LNCaP clone FGC (cell line): Measurements from ENCODE around the gene BRICD5.

Source experiments
- DNase-seq: peaks from one replicate; pipeline ENCODE4 v3.0.0-alpha.2; 2011; ENCODE audit warnings: low read depth
- H3K4me3 ChIP-seq: 2 replicates; pipeline ENCODE4 v1.5.1; 2011; ENCODE audit warnings: mild to moderate bottlenecking, low read depth, low read length, control low read depth
- TF ChIP-seq, protein P1 (sequence below): IDR thresholded peaks from 2 replicates; pipeline ENCODE4 v1.5.1; 2012; ENCODE audit warnings: mild to moderate bottlenecking; ENCODE audit not compliant: control insufficient read depth, insufficient read depth; ENCODE audit errors: extremely low read depth

BRICD5 gene

GRCh38 chr16:2251296-2252111, 40.8 kb upstream of the BRICD5 start, which contains the start of gene ECI1:
ECI1 (minus strand) TSS chr16:2251587; CDS start chr16:2251566, 21 bp downstream.
- peak within 1 kb of the TSS; percentile 58 for H3K4me3 ChIP-seq

GRCh38 chr16:2250652-2251295, 40.1 kb upstream of the BRICD5 start:
- TF ChIP-seq, protein P1, sequence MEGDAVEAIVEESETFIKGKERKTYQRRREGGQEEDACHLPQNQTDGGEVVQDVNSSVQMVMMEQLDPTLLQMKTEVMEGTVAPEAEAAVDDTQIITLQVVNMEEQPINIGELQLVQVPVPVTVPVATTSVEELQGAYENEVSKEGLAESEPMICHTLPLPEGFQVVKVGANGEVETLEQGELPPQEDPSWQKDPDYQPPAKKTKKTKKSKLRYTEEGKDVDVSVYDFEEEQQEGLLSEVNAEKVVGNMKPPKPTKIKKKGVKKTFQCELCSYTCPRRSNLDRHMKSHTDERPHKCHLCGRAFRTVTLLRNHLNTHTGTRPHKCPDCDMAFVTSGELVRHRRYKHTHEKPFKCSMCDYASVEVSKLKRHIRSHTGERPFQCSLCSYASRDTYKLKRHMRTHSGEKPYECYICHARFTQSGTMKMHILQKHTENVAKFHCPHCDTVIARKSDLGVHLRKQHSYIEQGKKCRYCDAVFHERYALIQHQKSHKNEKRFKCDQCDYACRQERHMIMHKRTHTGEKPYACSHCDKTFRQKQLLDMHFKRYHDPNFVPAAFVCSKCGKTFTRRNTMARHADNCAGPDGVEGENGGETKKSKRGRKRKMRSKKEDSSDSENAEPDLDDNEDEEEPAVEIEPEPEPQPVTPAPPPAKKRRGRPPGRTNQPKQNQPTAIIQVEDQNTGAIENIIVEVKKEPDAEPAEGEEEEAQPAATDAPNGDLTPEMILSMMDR: no peak
- no peak for DNase-seq
- H3K4me3 ChIP-seq: peak overlapping the region; percentile 58

More at GRCh38 chr16:2251296-2252111, 40.8 kb upstream of the BRICD5 start, which contains the start of gene ECI1:
- peak; percentile 89 for DNase-seq
- TF ChIP-seq, protein P1: peak; percentile 60

DNA sequence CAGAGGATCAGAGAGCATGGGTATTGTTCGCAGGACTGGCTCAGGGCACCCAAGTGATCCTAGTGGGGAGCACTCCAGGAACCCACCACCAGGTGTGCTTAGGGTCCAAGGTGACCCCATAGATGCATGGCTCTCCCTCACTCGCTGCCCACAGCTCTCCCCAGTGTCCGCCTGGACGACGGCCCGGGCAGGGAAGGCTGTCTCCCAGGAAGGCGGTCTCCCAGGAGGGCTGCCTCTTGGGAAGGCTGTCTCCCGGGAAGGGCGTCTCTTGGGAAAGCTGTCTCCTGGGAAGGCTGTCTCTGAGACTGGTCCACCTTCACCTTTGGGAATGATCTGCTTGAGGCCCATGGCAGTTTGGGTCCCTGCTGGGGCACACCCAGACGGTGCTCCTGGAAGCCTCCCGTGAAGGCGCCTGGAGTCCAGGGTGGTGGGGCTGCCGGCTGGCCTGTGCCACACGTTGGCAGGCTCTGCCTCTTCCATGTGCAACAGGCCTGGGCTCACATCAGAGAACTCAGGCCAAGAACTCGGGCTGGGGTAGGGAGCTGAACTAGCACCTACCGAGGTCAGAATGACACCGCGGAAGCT, 35.7 kb upstream of the BRICD5 start:
- no peak for DNase-seq
- TF ChIP-seq, protein P1: no peak
- H3K4me3 ChIP-seq: no peak overlapping the region

GRCh38 chr16:2244926-2245795, 34.5 kb upstream of the BRICD5 start:
- TF ChIP-seq, protein P1: no peak
- no peak for DNase-seq
- no peak overlapping the region for H3K4me3 ChIP-seq

DNA sequence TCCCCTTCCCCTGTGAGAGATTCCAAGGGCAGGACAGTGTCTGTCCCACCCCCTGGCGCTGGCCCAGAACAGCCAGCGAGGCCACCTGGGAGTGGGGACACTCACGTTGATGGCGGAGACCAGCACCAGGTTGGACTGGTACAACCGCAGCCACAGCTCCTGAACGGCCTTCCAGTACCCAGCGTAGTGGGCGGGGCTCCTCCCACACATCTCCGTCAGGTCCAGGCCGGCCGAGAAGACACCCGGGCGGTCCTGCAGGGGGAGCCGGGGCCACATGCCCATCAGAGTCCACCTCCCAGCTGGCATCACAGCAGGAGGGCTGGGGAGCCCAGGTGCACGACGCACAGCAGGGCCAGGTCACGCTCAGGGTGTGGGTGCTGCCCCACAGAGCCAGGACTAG, 33.6 kb upstream of the BRICD5 start:
- no peak overlapping the region for H3K4me3 ChIP-seq
- TF ChIP-seq, protein P1: no peak
- DNase-seq: no peak

GRCh38 chr16:2243781-2244180, 33.1 kb upstream of the BRICD5 start:
- no peak for DNase-seq
- no peak overlapping the region for H3K4me3 ChIP-seq
- TF ChIP-seq, protein P1: no peak
